HG02571 (cell line): ENCODE data around the gene CTBP2.

Experiments used
- ATAC-seq: cut with Tn5 transposase; IDR thresholded peaks from one replicate; pipeline ENCODE4 v1.9.1; 2021; ENCODE audit warnings: mild to moderate bottlenecking, moderate library complexity; ENCODE audit not compliant: unreplicated experiment

The CTBP2 gene

GRCh38 chr10:125125951-125126735 is 34.2 kb downstream of the CTBP2 start:
- no peak for ATAC-seq

DNA sequence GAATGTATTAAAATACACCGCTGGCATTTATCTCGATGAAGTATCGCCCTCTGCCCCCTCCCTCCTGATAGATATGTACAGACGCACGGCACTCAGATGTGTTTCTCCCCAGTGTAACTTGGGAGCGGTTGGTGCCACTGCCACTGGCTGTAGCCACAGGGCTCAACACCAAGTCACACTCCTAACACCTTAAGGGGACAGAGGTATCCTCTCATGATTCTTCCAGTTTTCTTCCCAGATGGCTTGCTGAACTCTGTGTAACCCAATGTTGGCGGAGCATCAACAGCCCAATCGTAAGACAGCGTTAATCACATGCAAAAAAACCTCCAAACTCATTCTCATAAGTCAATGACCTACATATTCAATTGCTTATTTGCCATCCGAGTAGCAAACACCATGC is 35.5 kb downstream of the CTBP2 start:
- no peak for ATAC-seq

GRCh38 chr10:125124115-125124487 is 36.3 kb downstream of the CTBP2 start:
- ATAC-seq, result no peak

DNA sequence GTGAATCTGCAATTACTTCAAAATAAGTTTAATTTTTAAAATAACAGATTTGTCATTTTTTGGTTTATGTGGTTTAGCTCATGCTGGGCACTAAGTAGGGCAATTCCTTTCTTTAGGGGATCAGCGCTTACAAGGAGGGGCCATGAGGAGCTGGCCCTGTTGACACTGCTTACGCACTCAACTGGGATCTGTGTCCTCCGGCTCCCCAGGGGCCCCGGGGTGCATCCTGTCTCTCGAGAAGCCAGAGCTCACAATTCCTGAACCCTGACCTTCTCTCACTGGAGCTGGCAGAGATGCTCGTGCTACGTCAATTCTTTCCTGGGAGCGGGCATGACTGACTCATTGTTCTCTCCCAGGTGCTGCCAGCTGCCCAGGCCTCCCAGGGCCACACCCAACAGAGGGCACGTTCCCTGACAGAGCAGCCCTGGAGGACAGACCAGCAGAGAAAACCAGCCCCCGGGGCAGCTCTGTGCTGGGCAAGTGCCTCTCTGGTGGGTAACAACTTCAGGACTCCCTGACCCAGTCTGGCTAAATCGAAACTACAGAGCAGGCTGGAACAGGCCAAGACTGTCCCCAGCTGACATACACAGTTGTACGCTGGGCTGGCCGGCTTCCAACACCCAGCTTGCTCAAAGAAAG is 36.8 kb downstream of the CTBP2 start:
- ATAC-seq, result no peak

GRCh38 chr10:125122566-125122965 is 37.8 kb downstream of the CTBP2 start:
- no peak for ATAC-seq

DNA sequence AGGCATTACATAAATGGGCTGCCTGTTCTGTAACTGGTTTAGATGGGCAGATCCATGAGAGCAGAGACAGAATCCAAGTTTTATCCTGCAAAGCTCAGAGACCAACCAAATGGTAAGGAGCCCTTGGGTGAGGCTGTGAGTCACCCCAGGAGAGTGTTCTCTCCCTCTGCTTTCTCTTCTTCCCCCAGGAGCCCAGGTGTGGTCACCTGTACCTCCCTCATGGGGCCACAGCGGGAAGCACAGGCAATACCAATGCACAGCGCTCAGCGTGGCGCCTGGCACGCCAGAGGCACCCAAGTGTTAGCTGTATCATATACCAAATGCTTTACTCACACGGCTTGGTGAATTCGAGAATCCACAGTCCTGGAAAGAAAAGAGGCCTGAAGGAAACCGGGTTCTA is 39.4 kb downstream of the CTBP2 start:
- no peak for ATAC-seq

- ATAC-seq, result no peak
Observed at GRCh38 chr10:125120053-125120710, 40.2 kb downstream of the CTBP2 start.

DNA sequence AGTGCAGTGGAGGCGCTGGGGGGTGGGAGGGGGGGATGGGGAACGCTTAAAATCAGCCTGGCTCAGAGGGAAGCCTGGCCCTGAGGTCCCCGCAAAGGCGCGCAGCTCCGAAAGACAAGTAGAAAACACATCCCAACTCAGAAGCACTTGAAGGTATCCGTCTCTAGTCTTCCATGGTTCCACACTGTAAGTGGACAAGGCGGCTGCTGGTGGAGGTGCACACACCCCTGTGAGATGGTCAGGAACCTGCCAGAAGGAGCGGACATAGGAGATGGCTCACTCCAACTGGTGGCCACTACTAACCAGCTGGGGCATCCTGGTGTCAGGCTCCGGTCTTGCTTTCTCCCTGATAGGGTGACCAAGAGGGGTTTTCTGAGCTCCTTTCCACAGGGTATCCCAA is 41.7 kb downstream of the CTBP2 start:
- no peak for ATAC-seq

DNA sequence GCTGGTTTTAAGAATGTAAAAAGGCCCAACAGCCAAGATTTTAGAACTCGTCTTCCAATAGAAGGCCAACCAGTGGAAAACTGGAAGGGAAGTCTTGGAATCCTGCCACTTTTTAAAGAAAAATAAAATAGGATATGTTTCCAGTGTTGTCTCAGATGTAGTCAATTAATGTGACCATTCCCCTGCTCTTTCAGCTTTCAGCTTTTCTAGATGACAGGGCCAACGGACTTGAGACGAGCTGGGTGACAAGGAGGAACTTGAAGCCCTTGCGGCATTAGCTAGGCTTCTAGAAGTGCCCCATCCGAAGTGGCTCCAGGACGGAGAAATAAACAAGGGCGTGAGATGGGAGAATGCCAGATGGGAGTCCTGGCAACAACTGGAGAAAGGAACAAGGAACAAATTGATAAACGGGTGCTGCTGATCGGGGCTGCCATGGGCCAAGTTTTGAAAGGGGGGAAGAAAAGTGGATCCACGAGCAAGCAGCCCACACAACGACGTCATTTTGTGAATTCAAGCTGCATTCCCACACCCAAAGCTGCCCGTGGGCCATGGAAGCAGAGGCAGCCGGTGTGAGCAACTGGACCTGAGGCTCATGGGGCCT is 42.3 kb downstream of the CTBP2 start:
- ATAC-seq, result no peak

GRCh38 chr10:125116652-125117310 is 43.6 kb downstream of the CTBP2 start:
- no peak for ATAC-seq

GRCh38 chr10:125116041-125116649 is 44.2 kb downstream of the CTBP2 start:
- no peak for ATAC-seq

GRCh38 chr10:125115409-125115808 is 45.0 kb downstream of the CTBP2 start:
- no peak for ATAC-seq

- ATAC-seq, result no peak
Observed at GRCh38 chr10:125114761-125115391, 45.5 kb downstream of the CTBP2 start.

DNA sequence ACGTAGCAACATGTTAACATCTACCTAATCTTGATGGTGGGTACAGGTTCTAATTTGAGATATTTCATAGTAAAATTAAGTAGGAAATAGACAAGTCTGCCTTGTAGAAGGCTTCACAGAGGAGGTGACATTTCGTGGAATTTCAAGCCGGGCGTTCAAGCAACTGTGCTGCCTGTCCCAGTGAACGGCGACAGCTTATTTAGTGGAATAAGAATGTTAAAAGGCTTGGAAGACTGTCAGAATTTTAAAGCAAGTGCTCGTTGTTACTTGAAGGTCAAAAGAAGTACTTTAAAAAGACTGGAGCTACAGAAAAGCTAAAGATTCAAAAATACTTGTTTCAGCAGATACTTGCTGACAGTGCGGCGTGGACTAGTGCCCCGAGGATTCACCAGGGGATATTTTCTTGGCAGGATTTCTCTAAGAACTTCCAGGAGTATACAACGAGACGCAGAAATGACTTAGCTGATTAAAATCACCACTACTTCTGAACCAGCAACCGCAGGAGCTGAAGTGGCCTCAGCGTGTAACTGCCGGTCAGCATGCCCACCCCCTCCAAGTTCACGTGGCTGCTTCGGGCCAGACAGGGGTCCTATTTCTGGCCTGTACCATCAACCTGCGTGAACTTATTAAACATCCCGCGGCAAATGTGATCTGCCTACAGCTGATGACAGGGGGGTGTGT is 46.5 kb downstream of the CTBP2 start:
- no peak for ATAC-seq

GRCh38 chr10:125112697-125113494 is 47.5 kb downstream of the CTBP2 start:
- ATAC-seq, result no peak

GRCh38 chr10:125111118-125111727 is 49.1 kb downstream of the CTBP2 start:
- no peak for ATAC-seq

DNA sequence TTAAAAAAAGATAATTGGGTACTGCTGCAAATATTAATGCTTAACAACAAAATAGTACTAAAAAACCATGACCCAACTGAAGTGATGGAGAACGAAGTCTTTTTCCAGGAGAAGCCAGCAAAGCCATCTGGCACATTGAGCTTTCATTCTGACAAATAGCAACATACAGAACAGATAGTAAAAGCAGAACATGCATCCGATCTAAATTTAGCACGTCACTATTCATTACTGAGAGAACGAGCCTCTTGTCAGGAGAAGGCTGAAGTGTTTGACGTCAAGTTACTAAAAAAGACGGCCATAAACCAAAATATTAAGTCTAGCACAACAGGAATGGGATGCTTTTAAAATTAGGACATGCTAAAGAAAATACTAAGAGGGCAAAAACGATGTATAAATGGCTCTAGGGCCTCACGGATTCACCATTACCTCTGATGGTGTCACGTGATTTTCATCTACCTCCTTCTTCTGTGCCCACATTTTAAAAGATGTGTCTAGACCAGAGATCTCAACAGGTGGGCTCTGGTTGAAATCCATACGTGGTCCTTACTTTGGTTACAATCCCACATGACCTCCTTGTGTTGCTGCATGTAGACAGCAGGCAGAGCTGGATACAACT is 52.3 kb downstream of the CTBP2 start:
- no peak for ATAC-seq
